Measurements from ENCODE around the gene C22orf39.

Gene C22orf39

DNA sequence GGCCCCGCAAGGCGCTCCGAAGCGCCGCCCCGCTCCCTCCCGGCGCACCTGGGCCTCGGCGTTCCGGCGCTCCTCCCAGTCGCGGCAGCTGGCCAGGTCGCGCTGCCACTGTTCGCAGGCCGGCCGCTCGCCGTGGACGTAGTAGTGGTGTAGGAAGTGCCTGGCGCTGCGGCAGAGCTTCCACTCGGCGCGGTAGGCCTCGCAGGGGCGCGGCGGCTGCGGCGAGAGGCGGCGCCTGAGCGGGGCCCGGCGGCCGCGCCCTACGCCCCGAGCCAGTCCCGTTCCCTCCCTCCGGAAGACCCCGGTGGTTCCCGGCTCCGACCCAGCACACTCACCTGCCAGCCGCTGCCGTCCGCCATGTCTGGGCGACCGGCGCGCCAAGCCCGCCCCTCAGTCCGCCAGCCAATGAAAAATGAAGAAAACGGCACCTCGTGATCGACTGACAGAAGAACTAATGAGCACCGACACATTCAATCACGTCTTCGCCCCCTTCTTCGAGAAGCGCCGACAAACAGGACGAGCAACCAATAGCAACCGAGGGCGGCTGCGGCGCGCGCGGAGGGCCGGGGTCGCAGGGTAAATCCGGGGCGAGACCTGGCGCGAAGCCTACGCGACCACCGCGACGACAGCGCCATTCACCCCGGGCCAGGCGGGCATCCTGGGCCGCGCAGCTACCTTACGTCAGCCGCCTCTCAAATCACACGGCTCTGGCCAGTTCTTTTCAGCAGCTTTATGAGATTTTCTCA is at the start of gene C22orf39:
Gene C22orf39, minus strand, starts transcription at position 382 of the 746 bp plus-strand sequence. Its CDS starts 23 bp downstream, at position 359.
- DNase-seq: peak; percentile 95

DNA sequence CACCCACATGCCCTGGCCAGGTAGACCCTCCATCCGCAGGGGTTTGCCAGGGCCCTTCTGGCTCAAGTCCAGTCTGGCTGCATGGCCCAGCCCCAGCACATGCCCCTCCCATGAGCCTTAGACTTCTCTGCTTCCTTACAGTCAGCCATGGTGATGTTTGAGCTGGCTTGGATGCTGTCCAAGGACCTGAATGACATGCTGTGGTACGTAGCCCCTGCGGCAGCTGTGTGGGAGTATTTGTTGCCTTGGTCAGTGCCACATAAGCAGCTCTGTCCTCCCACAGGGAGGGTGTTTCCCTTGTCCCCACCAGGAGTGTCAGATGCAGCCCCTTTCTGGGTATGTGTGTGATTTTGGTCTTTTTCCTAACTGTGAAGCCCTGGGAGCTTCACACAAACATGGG is 49.7 kb upstream of the C22orf39 start:
- peak; percentile 65 for DNase-seq

GRCh38 chr22:19496324-19496630 is 48.8 kb upstream of the C22orf39 start:
- DNase-seq: no peak

- no peak for DNase-seq
These were observed 48.2 kb upstream of the C22orf39 start for GRCh38 chr22:19495562-19496323.

DNA sequence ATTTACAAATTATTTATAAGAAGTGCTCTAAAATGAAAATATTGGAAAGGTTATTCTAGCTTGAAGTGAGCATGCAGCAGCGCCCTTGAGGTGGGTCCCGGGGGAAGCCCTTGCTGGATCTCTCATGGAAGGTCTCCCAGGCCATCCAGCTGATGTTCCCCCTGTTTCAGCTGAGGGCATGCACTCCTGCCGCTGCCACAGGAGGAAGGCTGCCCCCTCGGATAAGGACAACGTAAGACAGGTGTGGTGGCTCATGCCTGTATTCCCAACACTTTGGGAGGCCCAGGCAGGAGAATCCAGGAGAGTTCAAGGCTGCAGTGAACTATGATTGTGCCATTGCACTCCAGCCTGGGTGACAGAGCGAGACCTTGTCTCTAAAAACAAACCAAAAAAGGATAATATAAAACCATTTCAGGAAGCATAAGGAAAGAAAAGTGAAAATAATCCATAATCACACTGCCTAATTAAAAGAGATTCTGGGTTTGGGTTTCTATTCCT is 47.2 kb upstream of the C22orf39 start:
- no peak for DNase-seq

- no peak for DNase-seq
These were observed 46.6 kb upstream of the C22orf39 start for GRCh38 chr22:19494001-19494560.

DNA sequence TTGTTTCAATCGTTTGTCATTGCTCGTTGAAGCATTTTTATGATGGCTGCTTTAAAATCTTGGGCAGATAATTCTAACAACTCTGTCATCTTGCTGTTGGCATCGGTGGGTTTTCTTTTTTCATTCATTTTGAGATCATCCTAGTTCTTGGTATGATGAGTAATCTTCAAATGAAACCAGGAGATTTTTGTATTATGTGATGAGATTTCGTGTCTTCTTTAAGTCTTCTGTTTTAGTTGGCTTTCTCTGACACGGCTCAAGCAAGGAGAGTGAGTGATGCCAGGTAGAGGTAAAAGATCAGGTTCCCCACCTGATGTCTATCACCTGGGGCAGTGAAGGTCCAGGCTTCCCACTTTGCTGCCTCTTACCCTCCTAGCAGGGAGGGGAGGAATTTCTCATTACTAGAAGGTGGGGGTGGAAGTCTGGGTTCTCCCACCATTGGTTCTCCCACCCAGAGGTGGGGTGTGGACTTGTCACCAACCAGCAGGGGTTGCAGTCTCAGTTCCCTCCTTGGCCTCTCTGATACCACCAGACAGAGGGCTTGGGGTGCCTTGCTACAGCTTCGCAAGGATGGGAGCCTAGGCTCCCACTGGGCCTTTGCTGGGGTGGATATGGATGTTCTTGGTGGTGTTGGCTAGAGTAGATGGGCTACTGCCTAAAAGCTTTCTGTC is 45.1 kb upstream of the C22orf39 start:
- DNase-seq: no peak

GRCh38 chr22:19490628-19491230 is 43.2 kb upstream of the C22orf39 start:
- DNase-seq: no peak

DNA sequence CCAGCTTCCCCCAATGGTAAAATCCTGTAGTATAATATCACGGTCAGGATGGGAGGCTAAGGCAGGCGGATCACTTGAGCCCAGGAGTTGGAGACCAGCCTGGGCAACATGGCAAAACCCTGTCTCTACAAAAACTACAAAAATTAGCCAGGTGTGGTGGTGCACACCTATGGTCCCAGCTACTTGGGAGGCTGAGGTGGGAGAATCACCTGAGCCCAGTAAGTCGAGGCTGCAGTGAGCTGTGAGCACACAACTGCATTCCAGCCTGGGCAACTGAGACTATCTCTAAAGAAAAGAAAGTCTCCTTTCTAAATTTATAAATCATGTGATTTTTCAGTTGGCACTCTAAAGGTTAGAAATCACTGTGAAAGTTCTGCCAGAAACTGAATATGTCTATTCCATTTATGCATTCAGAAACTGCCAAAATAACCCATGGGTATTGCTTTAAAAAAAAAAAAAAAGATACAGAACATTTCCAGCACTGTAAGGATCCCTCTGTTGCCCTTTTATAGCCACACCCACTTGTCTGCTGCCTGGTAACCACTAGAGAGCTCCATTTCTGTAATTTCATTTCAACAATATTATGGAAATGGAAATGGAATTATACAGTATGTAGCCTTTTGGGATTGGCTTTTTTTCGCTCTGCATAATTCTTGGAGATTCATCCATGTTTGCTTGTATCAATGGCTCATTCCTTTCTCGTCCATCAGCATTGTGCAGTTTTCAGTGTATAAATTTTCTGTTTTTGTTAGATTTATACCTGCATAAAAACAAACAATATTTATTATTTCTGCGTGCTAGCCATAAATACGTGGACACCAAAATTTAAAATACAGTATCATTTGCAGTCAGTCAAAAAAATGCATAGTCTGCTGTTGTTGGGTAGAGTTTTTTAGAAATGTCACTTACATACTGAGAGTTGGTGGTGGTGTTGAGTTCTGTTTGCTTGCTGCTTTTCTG is 41.7 kb upstream of the C22orf39 start:
- no peak for DNase-seq

GRCh38 chr22:19488285-19488684 is 40.8 kb upstream of the C22orf39 start:
- DNase-seq: no peak

GRCh38 chr22:19483481-19484244 is 36.2 kb upstream of the C22orf39 start:
- DNase-seq: no peak

DNA sequence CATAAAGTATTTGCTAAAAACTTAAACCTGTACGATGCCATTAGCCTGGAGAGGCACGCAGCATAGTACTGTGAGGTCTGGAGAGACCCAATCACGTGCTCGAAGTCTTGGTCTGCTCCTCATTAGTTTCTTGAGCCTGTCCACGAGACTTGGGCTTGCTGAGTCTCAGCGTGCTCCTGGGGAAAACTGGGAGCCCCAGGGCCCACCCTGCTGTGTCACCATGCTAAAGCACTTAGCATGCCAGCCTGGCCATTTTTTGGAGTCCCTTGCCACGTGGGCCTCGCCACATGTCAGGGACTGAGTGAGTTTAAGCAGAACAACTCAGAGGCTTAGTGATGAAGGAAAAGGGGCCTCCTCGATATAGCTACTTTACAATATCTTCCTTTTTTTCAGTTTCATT is 34.8 kb upstream of the C22orf39 start:
- DNase-seq: no peak

DNA sequence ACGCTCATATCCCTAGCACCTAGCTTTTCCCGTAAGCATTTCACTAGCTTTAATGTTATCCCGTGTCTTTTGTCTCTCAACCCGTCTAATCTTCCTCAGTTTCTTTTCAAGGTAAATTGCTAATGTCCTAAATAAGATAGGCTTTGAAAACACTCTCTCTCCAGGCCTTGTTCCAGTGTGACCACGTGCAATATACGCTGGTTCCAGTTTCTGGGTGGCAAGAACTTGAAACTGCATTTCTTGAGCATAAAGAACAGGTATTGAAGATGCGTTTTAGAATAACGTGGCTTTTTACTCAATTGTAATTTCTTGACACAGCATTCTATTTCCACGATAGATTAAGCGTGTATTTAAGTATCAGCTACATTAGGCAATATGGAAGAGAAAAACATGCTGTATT is 33.3 kb upstream of the C22orf39 start:
- no peak for DNase-seq

GRCh38 chr22:19480173-19480568 is 32.7 kb upstream of the C22orf39 start:
- no peak for DNase-seq

DNA sequence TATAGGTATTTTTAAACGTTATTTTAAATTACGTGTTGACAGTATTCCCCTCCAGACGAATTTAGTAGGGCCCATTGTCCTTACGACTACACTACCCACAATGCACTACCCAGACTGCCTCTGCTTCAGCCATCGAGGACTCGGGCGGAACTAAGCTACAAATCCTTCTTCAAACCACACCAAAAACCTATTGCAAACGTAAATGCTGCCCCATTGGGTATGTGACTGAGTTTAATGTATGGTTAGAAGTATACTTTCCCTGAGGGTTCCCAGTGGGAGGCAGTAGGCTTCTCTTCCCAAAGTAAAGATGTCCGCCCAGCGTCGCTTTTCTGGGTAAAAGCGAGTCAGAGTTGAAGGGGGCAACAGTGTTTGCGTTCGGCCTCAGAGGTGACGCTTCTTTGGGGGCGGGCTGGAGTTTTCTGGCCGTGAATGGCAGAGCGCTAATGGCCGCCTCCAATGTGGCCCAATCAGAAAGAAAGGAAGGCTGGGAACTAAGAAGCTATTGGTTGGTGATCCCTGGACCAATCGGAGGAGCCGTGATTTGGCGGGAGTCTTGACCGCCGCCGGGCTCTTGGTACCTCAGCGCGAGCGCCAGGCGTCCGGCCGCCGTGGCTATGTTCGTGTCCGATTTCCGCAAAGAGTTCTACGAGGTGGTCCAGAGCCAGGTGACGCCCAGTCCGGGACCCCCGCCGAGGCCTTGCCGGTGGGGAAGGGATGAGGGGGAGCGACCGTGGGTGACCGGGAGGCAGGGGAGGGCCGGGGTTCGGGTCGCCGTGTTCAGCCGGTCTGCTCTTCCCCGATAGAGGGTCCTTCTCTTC is 32.1 kb upstream of the C22orf39 start, which contains the start of gene CDC45:
Gene CDC45, plus strand, starts transcription at position 566 of the 818 bp plus-strand sequence. Its CDS starts 49 bp downstream, at position 615.
- peak; percentile 99 for DNase-seq

DNA sequence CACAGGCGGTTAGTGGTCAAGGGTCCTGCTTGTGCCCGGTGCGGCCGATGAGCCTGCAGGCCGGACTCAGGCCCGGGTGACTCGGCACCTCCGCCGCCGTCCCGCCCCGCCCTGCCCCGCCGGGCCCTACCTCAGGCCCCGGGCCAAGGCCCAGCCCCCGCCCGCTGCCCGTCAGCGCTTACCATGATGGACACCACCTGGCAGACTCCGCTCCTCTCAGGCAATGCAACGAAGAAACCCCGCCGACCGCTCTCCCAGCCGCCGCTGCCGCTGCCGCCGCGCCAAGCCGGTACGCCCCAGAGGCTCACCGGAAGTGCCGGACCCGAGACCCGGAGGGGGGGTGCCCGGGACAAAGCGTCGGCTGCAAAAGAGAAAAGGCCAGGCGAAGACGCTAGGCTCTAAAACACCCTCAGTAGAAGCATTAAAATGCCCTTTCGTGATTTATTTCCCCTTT is 31.4 kb upstream of the C22orf39 start, which contains the start of gene UFD1:
Gene UFD1, minus strand, starts transcription at position 293 of the 454 bp plus-strand sequence. Its CDS starts 108 bp downstream, at position 185.
- DNase-seq: peak; percentile 88

DNA sequence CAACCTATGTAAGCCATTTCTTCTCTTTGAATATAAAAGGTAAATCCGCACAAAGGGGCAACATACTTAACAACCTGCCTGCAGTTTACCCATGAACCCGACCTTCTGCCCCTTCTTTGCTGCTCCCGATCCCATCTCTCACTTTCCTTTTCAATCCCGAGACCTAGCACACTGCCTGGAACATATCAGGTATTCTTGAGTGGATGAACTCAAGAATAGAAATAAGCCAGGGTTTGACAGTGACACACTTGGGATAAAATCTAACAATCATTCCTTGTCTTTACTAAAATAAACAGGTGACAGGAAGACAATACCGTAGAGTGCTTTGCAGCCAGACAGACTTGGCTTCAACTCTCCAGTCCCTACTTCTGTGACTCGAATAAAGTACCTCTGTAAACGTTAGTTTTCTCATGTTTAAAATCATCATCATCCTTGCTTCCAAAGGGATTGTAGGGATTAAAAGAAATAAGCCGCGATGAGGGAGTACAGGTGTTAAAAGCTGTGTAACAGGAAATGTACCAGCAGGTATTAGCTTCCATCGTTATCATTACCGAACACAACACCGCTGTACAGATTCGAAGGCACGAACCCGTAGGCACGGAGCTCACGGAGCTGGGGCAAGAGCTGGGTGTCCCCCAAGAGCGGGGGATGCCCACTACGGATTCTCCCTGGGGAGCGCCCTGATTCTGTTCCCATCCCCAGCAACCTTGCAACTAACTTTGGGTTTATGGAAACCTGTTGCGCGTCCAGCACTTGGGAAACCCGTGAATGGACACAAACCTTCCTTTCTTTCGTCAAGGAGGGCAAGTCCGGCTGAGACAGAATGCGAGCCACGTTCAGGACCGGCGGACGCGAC is 30.8 kb upstream of the C22orf39 start:
- DNase-seq: no peak

- no peak for DNase-seq
These were observed 30.0 kb upstream of the C22orf39 start for GRCh38 chr22:19477321-19478044.

All from right hindlimb (tissue), 1 donor.